ENCODE results near the gene RNFT2.
"Not testable (repeated sequence)": the region's sequence is repeated elsewhere in the genome, so short reads cannot be mapped to it uniquely, and the experiment has no call there.

Gene RNFT2

DNA sequence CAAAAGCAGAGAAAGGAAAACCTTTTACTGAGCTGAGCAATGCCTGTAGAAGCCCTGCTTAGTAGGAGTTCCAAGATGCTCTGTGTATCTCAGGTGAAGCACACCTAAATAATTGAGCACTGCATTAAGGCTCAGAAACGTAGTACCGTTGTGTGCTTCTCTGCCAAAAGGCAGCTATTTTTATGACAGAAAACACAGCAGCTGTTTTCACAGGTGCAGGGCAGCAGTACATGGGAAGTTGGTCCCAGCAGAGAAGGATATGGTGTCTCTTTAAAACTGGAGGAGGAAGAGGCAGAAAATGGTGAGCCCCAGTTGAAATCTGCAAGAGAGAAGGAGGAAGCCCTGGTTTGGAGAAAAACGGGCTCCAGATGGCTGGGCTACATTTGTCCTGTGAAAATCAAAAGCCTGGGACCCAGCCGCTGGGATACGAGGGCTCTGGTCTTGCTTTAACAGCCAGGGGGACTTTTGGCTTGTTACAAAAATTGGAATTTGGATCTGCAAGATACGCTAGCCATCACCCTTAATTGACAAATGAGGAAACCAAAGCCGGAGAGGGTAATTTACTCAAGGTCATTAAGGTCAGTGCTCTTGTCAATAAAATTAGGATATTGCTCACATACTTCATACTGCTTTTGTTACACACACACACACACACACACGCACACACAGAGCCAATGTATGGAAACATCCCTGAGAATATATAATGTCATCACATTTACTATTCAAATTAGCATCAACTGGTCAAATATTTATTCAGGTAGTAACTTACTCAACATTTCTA, 27.6 kb upstream of the RNFT2 start:
- no peak for DNase-seq

DNA sequence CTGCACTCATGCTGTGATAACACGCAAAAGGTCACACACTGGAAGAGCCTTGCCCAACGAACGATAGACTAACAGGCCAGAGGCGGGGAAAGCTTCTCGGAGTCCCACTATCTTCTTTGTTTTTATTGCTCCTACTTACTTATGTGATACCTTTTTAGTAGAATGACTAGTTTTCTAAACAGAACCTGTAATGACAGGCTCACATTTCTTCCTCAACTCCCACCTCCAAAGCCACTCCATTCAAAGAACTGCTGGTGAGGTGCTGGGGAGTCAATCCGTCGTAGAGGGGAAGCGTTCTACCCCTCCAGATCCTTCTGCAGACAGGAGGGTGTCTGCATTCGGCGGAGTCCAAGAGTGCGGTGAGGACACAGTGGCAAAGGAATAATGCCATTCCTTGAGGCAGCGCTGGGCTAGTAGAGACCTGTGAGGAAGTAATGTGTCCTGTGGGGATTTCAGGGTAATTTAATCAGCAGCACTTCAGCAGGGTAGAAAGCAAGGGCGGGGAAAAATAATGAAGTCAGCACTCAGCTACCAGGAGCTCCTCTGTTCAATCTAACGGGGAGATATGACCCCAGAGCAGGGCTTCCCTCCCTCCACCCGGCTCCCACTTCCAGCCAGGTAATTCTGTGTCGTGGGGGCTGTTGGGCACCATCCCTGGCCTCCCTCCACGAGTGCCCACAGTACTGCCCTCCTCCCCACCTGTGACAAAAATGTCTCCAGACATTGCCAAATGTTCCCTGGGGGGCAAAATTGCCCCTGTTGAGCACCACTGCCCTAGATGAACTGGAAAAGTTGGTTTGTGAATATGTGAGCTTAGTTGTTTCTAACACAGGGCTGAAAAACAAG, 25.4 kb upstream of the RNFT2 start:
- no peak for DNase-seq

DNA sequence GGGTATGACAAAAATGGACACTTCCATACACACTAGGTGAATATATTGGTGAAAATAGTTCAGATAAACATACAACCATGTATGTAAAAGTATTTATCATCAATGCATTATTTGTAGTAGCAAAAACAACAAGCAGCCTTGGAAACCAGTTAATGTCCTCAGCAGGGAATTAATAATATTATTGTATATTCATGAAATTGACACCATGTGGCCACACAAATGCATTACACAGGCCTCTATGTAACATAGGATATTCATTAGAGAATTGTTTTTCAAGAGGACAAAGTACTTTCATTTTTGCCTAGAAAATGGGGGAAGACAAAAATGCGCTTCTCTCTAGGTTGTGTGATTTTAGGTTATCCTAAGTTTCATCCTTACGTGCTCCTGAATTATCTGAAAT, 24.6 kb upstream of the RNFT2 start:
- DNase-seq, result no peak

DNA sequence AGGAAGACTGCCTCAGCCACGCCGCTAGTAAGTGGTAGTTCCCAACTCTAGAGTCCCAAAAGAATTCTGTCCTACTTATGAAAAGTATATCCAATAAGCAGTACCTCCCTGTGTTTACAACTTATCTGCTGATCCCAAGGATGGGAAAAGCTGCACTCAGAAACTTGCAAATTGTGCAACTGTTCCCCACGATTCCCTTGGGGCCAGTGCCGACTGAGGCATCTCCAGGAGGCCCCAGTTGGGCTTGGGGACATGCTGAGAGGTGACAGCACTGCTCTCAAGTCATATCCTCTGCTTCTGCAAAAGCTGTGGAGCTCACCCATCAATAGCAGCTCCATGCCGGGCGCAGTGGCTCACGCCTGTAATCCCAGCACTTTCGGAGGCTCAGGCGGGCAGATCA, 23.9 kb upstream of the RNFT2 start:
- no peak for DNase-seq

DNA sequence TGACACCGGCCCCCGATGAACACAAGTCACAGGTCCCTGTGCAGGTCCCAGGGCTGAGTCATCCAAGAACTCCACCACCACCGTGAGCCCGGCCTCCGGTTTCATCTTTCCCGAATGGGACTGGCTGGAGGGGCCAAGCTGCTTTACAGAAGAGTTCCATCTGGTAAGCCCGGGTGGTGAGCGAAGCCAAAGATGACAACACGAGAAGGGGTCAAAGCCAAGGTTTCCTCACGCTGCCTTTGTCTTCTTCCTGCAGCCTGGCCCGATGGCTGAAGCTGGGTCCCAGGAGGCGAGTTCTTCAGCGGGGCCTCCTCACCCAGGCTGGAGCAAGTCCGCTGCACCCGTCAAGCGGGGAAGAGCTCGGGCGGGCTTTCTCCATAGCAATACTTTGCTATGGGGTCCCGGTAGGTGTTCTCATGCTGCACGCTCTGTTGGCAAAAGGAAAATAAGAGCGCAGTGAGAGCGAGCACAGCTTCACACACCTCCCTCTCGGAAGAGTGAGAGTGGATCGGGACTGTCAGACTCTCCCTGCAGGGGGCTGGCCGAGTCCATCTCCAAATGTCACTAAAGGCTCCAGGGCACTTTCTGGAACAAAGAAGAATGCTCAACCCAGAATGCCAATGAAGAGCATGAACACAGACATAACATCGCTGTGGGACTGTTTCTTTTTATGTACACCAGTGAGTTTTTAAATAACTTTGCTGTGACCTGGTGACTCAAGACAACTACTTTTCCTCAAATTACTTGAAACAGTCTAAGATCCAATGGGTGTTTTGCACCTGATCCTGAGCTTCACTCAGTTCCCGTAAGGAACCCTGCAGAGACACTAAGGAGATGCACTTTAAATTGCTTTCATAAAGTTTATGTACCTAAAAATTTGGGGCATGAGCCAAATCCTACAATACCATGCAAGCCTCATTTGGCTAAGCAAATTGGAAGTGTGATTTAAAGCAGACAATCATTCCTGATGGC, 20.4 kb upstream of the RNFT2 start:
- DNase-seq, result no peak

DNA sequence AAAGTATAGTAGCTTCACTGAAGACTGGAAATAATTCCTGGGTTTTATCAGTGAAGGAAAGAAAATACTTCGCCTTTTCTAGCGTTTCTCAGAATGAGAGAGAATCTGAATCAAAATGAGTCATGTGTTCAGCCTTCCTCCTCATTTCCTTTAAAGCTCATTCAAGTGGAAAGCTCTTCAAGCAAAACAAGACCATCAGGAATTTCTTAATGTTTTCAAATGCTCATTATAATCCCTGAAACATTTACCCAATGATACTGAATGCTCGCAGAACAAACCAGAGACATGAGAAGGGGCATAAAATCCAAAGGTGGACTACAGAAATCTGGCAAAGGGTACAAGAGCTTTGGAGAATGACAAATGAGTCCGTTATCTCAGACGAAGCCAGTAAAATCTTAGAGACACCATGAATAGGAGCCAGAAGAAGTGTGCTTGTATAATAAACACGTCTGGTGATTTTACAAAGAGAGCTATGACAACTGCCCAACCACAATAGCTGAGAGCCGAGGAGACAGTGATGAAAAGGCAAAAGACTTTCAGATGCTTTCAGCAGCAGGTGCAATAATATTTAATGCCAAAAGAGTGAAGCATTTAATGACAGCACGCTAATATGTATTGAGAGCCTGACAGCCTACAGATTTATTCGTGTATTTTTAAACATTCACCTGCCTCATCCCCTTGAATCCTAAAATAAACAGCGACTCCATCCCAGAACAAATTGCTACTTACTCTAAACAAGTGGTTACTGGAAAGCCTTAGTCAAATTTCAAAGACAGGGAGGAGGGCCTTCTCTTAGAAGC, 19.3 kb upstream of the RNFT2 start:
- no peak for DNase-seq

DNA sequence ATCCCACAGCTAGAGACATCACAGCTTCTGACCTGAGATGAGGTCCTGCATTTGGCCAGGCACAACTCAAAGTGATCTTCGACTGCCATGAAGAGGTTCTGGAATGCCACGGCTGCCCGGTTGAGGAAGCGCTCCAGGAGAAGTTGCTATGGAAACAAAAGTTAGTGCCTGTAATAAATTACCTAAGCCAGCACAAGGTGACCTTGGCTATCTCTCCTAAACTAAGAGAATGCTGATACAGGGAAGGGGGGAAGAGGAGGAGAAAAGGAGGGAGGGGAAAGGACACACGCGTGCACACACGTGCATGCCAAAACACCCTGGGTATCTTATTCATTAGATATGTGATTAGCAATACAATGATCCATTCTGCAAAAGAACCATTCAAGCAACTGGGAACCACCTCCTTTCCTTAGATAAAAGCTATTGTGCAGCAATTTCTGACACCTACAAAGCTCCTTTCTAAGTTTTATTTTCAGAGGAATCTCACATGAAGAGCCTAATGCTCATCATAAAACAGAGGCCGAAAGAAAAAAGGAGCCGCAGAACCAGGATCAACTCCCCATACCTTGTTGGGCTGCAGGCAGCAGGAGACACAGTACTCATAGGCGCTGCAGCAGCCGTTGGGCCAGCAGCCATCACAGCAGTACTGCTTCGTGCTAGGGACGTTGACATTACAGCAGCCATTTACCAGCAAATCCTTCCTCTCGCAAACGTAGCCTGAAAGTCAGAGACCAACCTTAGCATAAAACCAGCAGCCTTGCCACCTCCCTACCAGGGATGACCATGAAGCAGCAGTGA, 18.2 kb upstream of the RNFT2 start:
- DNase-seq, result no peak

DNA sequence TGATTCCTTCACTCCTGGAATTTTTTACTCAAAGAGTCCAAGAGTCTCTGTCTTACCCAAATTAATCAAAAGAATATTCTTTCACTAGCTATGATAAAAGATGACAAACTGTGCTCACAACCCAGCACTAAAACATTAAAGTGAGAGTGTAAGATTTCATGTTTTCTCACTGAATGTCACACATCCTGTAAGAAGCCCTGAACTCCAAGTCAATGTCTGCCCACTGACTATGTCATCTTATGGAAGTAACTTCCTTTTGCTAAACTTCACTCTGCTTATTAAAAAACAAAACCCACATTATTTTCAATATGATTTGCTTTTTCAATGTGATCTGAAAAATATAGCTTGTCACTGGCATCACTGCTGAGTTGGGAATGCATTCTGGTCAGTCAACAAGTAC, 15.9 kb upstream of the RNFT2 start:
- no peak for DNase-seq

DNA sequence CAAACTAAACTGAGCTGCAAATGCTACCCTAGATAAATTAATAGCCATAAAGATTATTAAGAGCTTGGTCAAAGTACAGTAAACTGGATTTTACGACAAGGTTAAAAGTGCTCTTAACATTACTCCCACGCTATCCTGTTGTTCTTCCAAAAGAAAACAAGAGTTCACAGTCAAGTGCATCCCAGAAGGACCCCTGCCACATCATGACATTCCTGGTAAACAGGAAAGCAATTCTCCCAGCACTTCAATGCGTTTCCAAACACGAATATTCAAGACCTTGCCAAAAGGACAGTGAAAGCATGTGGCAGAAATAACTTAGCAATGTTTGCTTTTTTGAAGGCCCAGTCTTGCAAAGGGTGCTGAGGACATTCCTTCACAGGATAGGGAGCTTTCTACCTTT, 11.4 kb upstream of the RNFT2 start:
- DNase-seq, result no peak

DNA sequence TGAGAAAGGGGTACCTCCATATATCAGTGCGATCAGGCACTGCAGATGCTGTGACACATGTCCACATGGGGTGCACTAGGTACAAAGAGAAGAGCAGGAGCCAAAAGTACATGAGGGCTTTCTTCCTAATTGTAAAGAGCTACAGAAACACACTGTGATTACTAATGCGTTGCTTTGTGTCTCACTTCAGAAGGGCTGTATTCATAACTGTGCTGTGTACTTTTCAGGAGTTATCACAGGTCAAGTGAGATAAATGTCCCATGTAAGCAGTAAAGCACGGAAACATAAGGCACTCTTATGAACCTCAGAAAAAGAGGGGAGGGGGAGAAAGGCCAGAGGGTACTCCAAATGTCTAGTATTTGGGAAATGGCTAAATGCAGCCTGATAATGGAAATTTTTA, 10.9 kb upstream of the RNFT2 start:
- no peak for DNase-seq

DNA sequence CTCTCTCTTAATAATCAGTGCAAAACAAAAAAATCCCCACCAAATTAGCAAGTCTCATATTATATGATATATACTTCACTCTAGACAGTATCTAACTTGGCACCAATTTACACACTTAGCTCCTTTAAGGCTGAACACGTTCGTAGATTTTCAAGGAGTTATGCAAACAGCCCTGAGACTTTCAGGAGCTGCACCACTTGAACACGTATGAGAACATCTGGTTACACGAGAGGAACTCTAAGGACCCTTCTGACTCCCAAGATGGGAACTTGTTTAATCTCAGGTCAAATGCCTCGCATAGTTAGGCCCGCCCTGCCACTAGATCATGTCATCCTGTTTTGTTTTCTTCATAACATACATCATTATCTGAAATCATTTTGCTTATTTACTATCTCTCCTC, 10.2 kb upstream of the RNFT2 start:
- DNase-seq, result no peak

DNA sequence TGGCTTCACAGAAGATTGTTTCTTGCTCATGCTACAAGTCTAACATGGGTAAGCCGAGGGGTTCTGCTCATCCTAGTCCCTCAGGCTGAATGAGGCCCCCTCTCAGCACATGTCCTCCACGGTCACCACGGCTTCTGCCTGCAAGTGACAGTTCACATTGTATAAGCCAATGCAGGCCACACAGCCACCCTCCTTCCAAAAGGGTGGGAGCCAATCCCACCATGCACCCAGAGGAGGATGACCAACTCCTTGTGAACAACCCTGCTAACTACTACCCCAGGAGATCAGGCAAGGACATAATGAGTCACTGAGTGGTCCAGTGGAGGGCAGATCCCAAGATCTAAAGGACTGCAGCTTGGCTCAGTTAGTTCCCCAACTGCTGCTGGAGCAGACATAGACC, 6.3 kb upstream of the RNFT2 start:
- DNase-seq, result no peak

DNA sequence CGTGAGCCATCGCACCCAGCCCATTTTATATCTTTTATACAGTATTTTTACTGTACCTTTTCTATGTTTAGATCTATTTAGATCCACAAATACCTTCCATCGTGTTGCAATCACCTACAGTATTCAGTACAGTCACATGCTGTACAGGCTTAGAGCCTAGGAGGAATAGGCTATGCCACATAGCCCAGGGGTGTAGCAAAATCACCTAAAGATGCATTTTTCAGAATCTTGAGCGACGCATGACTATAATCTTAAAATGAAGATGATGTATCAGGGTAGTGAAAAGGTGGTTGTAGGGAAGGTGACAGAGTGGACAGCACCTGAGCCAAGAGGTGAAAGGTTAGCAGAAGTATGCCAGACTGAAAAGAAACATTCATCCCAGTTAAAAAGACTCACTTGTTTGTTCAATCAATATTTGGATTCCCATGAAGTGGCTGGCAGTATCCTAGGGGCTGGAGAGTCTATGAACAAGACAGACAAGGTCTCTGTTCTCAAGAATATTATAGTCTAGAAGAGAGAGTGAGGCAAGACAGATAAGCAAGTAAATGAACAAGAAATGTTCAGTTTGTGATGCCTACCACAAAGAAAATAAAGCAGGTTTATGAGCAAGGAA, 3.9 kb upstream of the RNFT2 start:
- no peak for DNase-seq

DNA sequence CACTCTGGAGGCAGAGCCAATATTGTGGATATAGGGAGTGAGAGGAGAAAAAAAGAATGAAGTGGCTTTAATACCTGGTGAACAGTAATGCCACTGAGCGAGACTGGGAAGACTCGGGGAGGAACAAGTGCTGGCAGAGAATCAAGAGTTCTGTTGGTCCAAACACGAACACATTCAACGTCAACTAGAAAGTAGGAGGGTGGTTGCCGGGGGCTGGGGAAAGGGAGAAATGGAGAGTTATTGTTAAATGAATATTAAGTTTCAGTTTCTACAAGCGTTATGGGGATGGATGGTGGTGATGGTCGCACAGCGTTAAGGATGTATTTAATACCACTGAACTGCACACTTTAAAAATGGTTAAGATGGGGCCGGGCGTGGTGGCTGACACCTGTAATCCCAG, 3.0 kb upstream of the RNFT2 start:
- DNase-seq, result no peak

DNA sequence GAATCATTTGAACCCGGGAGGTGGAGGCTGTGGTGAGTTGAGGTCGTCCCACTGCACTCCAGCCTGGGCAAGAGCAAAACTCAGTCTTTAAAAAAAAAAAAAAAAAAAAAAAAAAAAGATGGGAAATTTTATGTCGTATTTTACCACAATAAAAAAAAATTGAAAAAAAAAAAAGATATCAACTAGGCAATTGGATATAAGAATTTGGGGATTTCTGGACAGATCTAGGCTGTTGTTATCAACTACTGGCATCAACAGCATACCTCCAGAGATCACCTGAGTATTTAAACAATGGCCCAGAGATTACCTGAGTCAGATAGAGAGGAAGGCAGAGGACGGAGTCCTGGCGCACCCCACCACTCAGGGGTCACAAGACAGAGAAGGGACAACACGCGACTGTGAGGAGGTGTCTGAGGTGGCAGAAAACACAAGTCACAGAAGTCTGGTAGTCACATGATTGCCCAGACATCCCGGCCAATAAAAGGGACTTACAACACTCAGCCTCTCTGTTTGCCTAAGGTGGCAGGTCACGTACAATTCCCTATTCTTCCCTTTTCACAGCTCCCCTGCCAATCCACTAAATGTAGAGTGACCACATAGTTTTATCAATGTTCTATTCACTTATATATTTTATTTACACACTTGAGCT, 2.0 kb upstream of the RNFT2 start:
- DNase-seq, result no peak

DNA sequence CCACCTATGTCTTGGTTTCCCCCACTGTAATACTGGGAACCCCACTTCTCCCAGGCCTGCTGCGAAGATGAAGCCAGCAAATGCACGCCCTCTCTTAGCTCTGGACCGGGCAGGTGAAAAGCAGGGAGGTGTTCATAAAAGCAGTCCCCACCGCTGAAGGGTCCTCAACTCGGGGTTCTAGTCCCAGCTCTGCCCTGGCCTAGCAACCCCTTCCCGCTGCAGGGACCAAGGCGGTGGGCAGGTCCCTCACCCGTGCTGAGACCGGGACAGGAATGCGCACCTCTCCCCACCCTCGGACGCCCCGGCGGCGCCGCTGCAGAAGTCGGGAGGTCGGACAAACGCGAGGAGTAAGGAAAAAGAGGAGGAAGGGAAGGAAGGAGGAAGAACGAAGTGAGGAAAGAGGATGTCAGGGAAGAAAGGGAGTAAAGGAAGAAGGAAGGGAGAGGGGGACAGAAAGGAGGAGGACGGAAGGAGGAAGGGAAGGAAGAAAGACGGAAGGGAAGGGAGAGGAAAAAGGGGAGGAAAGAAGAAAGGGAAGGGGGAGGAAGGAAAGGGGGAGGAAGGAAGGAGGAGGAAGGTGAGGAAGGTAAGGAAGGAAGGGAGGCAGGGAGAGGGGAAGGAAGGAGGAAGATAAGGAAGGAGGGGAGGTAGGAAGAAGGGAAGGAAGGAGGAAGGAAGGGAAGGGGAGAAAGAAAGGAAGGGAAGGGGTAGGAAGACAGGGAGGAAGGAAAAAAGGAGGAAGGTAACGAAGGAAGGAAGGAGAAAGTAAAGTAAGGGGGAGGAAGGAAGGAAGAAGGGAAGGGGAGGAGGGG, 947 bp upstream of the RNFT2 start:
- no peak for DNase-seq

DNA sequence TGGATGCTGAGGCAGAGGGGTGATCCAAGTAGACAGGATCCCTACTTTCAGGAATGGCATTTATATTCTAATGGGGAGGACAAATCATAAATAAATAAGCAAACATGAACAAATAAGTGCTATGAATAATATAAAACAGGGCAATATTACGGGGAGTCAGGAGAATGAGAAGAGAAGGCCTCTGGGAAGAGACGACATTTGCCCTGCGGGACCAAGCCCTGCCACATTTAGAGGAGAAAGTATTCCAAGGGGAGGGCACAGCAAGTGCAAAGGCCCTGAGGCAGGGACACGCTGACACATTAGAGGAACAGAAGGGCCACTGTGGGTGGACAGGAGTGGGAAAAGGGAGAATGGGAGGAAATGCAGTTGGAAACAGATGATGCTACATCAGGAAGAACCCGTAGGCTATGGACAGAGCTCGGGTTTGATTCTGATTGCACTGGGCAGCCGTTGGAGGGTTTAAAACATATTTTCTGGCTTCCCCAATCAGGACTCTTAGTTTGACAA, 1.3 kb downstream of the RNFT2 start:
- no peak for DNase-seq

DNA sequence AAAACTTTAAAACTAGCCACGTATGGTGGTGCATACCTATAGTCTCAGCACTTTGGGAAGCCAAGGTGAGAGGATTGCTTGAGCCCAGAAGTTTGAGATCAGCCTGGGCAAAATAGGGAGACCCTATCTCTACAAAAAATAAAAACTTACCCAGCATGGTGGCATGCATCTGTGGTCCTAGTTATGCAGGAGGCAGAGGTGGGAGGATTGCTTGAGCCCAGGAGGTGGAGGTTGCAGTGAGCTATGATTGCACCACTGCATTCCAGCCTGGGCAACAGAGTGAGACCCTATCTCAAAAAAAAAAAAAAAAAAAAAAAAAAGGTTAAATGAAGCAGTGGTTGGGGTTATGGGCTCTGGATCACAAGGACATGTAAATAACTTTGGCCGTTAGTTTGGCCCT, 4.7 kb downstream of the RNFT2 start:
- not testable (repeated sequence) for DNase-seq

DNA sequence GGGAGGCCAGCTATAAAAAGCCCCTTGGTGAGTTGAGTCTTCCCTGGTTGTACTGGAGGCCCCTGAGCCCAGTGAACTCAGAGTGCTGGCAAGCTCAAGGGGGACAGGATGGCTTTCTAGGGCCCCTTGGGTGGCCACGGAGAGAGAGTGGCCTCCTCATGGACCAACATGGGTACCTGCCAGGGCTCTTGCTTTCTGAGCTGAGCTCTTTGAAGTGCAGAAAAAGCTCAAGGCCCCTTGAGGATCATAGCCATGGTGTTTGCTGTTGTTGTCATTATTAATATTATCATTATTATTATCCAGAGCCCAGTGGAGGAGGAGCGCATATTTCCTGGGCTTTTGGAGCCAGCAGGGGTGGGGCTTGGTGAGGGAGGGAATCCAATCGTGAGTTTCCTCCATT, 6.7 kb downstream of the RNFT2 start:
- no peak for DNase-seq
